SK-N-MC (cell line): Measurements from ENCODE around the gene PKD2L1.

Source experiments
- EZH2 ChIP-seq: fragments of 200-600 bp; sonication (generic); IDR thresholded peaks from one replicate; pipeline ENCODE4 v1.6.1; 2017; ENCODE audit warnings: antibody characterized with exemption
- FOXP2 ChIP-seq: optimal IDR thresholded peaks from 2 replicates; pipeline ENCODE3; 2011; ENCODE audit warnings: mild to moderate bottlenecking, moderate library complexity; ENCODE audit not compliant: insufficient read depth; ENCODE audit errors: extremely low read length, control extremely low read depth
- POLR2AphosphoS5 ChIP-seq: IDR thresholded peaks from 2 replicates; pipeline ENCODE4 v1.6.1; 2012; ENCODE audit warnings: mild to moderate bottlenecking, low read depth, low read length, borderline replicate concordance

DNA sequence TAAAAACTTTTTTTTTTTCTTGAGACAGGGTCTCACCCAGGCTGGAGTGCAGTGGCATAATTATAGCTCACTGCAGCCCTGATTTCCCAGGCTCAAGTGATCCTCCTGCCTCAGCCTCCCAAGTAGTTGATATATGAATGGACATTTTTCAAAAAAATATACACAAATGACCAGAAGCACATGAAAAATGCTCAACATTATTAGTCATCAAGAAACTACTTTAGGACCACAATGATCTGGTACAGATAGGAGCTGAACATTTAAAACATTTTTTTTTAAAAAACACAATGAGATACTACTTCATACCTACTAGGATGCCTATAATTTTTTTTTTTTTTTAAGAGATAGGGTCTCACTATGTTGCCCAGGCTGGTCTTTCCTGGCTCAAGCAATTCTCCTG is 38.7 kb upstream of the PKD2L1 start:
- TF ChIP-seq POLR2AphosphoS5: no peak
- no peak for TF ChIP-seq EZH2
- TF ChIP-seq FOXP2: no peak
